Hepatocyte (in vitro differentiated cells): ENCODE data around the gene GPR142.

ENCODE experiments used
- EZH2 ChIP-seq: fragments of 200-600 bp; sonication (generic); IDR thresholded peaks from 2 replicates; pipeline ENCODE4 v1.6.1; 2016; ENCODE audit warnings: antibody characterized with exemption, mild to moderate bottlenecking, borderline replicate concordance
- TF ChIP-seq, protein P1 (sequence below): fragments of 200-600 bp; sonication (generic); IDR thresholded peaks from 2 replicates; pipeline ENCODE4 v1.5.1; 2016; ENCODE audit warnings: antibody characterized with exemption, mild to moderate bottlenecking; ENCODE audit not compliant: poor library complexity

DNA sequence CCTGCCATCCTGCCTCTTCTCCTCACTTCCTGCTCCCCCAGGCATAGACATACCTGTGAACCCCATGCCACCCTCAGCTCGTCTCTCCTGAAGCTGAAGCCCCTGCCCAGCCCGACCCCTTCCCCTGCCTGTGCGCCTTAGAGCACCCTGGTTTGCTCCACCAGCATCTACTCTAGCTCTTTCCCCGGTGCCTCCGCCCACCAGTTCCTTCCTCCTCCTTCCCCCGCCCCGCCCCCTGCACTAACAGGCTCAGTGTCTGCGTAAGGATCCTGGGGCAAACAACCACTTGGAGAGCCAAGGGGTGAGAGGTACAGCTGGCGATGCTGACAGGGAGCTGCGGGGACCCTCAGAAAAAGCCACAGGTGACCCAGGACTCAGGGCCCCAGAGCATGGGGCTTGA is 1.9 kb downstream of the GPR142 start:
- TF ChIP-seq, protein P1, sequence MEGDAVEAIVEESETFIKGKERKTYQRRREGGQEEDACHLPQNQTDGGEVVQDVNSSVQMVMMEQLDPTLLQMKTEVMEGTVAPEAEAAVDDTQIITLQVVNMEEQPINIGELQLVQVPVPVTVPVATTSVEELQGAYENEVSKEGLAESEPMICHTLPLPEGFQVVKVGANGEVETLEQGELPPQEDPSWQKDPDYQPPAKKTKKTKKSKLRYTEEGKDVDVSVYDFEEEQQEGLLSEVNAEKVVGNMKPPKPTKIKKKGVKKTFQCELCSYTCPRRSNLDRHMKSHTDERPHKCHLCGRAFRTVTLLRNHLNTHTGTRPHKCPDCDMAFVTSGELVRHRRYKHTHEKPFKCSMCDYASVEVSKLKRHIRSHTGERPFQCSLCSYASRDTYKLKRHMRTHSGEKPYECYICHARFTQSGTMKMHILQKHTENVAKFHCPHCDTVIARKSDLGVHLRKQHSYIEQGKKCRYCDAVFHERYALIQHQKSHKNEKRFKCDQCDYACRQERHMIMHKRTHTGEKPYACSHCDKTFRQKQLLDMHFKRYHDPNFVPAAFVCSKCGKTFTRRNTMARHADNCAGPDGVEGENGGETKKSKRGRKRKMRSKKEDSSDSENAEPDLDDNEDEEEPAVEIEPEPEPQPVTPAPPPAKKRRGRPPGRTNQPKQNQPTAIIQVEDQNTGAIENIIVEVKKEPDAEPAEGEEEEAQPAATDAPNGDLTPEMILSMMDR = no peak
- TF ChIP-seq EZH2 = no peak
